Uterus (tissue), 2 donors: Measurements from ENCODE around the gene TMEM123.

Experiments used
- POLR2A ChIP-seq, 2 donors: fragments of 450-650 bp; IDR thresholded peaks; one replicate each; pipeline ENCODE4 v1.6.1; 2016; ENCODE audit warnings: antibody characterized with exemption in 2 of 2, mild to moderate bottlenecking in 1 of 2, moderate library complexity in 1 of 2
- TF ChIP-seq, protein P1 (sequence below), 4 experiments: fragments of 200-600 bp in 2 of 4; fragments of 450-650 bp in 2 of 4; sonication (generic) in 2 of 4; IDR thresholded peaks; one replicate each; pipeline ENCODE4 v1.5.1; 2016 to 2019; ENCODE audit warnings: antibody characterized with exemption in 4 of 4, mild to moderate bottlenecking in 2 of 4, moderate library complexity in 1 of 4

DNA sequence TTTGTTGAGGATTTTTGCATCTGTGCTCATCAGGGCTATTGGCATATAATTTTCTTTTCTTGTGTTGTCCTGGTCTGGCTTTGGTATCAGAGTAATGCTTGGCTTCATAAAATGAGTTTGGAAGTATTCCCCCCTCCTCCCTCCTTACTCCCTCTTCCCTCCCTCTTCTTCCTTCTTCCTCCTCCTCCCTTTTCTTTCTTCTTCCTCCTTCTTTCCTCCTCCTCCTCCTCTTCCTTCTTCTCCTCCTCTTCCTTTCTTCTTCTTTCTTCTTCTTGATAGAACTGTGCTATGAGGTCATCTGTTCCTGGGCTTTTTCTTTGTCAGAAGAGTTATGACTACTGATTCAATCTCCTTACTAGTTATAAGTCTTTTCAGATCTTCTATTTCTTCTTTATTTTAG is 95.4 kb downstream of the TMEM123 start:
- TF ChIP-seq, protein P1, sequence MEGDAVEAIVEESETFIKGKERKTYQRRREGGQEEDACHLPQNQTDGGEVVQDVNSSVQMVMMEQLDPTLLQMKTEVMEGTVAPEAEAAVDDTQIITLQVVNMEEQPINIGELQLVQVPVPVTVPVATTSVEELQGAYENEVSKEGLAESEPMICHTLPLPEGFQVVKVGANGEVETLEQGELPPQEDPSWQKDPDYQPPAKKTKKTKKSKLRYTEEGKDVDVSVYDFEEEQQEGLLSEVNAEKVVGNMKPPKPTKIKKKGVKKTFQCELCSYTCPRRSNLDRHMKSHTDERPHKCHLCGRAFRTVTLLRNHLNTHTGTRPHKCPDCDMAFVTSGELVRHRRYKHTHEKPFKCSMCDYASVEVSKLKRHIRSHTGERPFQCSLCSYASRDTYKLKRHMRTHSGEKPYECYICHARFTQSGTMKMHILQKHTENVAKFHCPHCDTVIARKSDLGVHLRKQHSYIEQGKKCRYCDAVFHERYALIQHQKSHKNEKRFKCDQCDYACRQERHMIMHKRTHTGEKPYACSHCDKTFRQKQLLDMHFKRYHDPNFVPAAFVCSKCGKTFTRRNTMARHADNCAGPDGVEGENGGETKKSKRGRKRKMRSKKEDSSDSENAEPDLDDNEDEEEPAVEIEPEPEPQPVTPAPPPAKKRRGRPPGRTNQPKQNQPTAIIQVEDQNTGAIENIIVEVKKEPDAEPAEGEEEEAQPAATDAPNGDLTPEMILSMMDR (IDR thresholded peaks at IDR 0.05), result no peak
- no peak for TF ChIP-seq POLR2A (IDR thresholded peaks at IDR 0.05)
